GM19238 (cell line): ENCODE results near the gene BCKDHA.
A peak's percentile ranks its signal among the peaks of the same experiment; 100 is the strongest.
"Not testable (repeated sequence)": the region's sequence is repeated elsewhere in the genome, so short reads cannot be mapped to it uniquely, and the experiment has no call there.

Source experiments
- DNase-seq: peaks from one replicate; pipeline ENCODE4 v3.0.0; 2011; ENCODE audit warnings: low spot score; ENCODE audit not compliant: insufficient read length

Gene BCKDHA

GRCh38 chr19:41425174-41426115 lies 27.8 kb downstream of the BCKDHA start:
- DNase-seq: no peak

- DNase-seq: no peak
Observed at GRCh38 chr19:41426116-41426841, 28.7 kb downstream of the BCKDHA start.

GRCh38 chr19:41426952-41427646 lies 29.5 kb downstream of the BCKDHA start, which contains the start of gene B3GNT8:
TSS of gene B3GNT8 (minus strand) at chr19:41427374. CDS start at chr19:41426778, 596 bp downstream.
- peak; percentile 61 for DNase-seq

GRCh38 chr19:41427647-41428480 lies 30.2 kb downstream of the BCKDHA start:
- no peak for DNase-seq

GRCh38 chr19:41428481-41428859 lies 30.9 kb downstream of the BCKDHA start:
- no peak for DNase-seq

- no peak for DNase-seq
Observed at GRCh38 chr19:41430922-41431321, 33.3 kb downstream of the BCKDHA start.

GRCh38 chr19:41431426-41432386 lies 34.1 kb downstream of the BCKDHA start:
- no peak for DNase-seq

GRCh38 chr19:41433171-41433570 lies 35.6 kb downstream of the BCKDHA start:
- no peak for DNase-seq

GRCh38 chr19:41434450-41434849 lies 36.8 kb downstream of the BCKDHA start:
- no peak for DNase-seq

- not testable (repeated sequence) for DNase-seq
Observed at GRCh38 chr19:41435376-41435775, 37.8 kb downstream of the BCKDHA start.

- DNase-seq: no peak
Observed at GRCh38 chr19:41435936-41436673, 38.5 kb downstream of the BCKDHA start.

GRCh38 chr19:41436674-41436951 lies 39.0 kb downstream of the BCKDHA start:
- no peak for DNase-seq

- no peak for DNase-seq
Observed at GRCh38 chr19:41437944-41438574, 40.4 kb downstream of the BCKDHA start.

GRCh38 chr19:41439441-41440222 lies 42.0 kb downstream of the BCKDHA start, which contains the start of gene DMAC2:
TSS of gene DMAC2 (minus strand) at chr19:41439912. CDS start at chr19:41439899, 13 bp downstream.
- peak; percentile 91 for DNase-seq

GRCh38 chr19:41441321-41441945 lies 43.8 kb downstream of the BCKDHA start:
- no peak for DNase-seq

- no peak for DNase-seq
Observed at GRCh38 chr19:41442473-41443355, 45.1 kb downstream of the BCKDHA start, which contains the start of gene ERICH4. TSS of gene ERICH4 (plus strand) at chr19:41443156. CDS start at chr19:41443170, 14 bp downstream.
